ENCODE measurements around the gene CTNNA2. TPM values are rescaled to one million over a fixed set of nuclear protein-coding genes. Genes with fewer than 3 reads are reported as not detected.

Gene CTNNA2
- total RNA-seq, 1 experiment from 2014 or later, result 5.5 TPM

DNA sequence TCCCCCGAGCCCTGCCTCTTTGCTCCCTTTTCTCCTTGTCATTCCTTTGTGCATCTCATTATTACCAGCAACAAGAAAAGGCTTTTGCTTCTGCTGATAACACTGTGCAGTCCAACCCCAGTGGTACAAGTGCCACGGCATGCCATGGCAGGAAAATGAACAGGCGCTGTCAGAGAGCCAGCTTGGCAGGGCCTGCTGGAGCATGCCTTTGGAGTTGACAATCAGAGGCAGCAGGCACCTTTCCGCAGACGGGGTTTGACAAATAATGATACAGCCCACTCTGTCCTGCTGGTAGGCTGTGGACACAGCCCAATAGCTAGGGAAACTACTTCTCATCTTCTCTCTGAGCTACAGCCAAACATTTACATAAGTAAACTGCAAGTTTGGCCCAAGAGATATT is 1035.6 kb downstream of the CTNNA2 start:
- H3K79me2 ChIP-seq (ENCODE audit: insufficient read depth, low read length), result no peaks in the 10 kb centered on the region
- no peak overlapping the region for H4K91ac ChIP-seq (ENCODE audit: insufficient read length, low read depth, low read length)
- no CpG with 5 or more reads among the region's 5 CpGs for WGBS (ENCODE audit: extremely low coverage, insufficient read length, low lambda C conversion rate)
- Mint-ChIP-seq H3K27me3 (ENCODE audit: low read depth) (no peaks in the 10 kb centered on the region), H3K36me3 (ENCODE audit: insufficient read depth in 1 of 3, low read depth in 3 of 3) (no peaks in the 10 kb centered on the region; a peak in 1 of 7 replicates), H3K4me1 (peaks cover 28 to 29% of the 10 kb centered on the region in 2 experiments), H3K27ac (peak overlapping the region in 1 of 3 experiments; percentile 55; a peak in 1 of 7 replicates), H3K9me3 (no peaks in the 10 kb centered on the region), H3K4me3 (no peak overlapping the region)
- H3K9ac ChIP-seq (ENCODE audit: extremely low read depth, insufficient read length, low read length), result no peak overlapping the region
- H4K20me1 ChIP-seq (ENCODE audit: control insufficient read depth, insufficient read depth, insufficient read length), result no peaks in the 10 kb centered on the region
- no peak overlapping the region for H2BK15ac ChIP-seq (ENCODE audit: low read depth, low read length)
- H3K27me3 ChIP-seq (ENCODE audit: insufficient read depth, low read length), result no peaks in the 10 kb centered on the region
- no peak overlapping the region for H4K8ac ChIP-seq (replicated peaks; ENCODE audit: insufficient read length, low read depth, low read length)
- no peak overlapping the region for H4K5ac ChIP-seq (ENCODE audit: insufficient read length, low read depth, low read length)
- no peaks in the 10 kb centered on the region for H3K23me2 ChIP-seq (ENCODE audit: insufficient read length, low read depth, low read length, poor library complexity, severe bottlenecking)
- H3K4me2 ChIP-seq (ENCODE audit: insufficient read depth, insufficient read length, low read length), result no peak overlapping the region
- H3K27ac ChIP-seq (ENCODE audit: insufficient read length, low read depth, low read length), result no peak overlapping the region
- H2BK120ac ChIP-seq (ENCODE audit: low read depth, low read length, poor library complexity, severe bottlenecking), result no peak overlapping the region
- H2BK5ac ChIP-seq (ENCODE audit: insufficient read length, low read length), result no peak overlapping the region
- no peak overlapping the region for H3K56ac ChIP-seq (ENCODE audit: insufficient read length, low read depth, low read length)
- peaks cover 6% of the 10 kb centered on the region; the same call in 1 of the 2 replicates for H3K4me1 ChIP-seq (ENCODE audit: insufficient read depth, low read length)
- no peak overlapping the region for H2BK12ac ChIP-seq (ENCODE audit: insufficient read length, low read depth, low read length)
- no peak overlapping the region for H2AK5ac ChIP-seq (ENCODE audit: insufficient read length, low read length)
- H3T11ph ChIP-seq (ENCODE audit: low read length), result no peak overlapping the region
- H3K79me1 ChIP-seq (ENCODE audit: insufficient read depth, low read depth, low read length, poor library complexity, severe bottlenecking), result no peaks in the 10 kb centered on the region
- no peak overlapping the region for H2AFZ ChIP-seq (ENCODE audit: low read length)
- TF ChIP-seq, protein P1, sequence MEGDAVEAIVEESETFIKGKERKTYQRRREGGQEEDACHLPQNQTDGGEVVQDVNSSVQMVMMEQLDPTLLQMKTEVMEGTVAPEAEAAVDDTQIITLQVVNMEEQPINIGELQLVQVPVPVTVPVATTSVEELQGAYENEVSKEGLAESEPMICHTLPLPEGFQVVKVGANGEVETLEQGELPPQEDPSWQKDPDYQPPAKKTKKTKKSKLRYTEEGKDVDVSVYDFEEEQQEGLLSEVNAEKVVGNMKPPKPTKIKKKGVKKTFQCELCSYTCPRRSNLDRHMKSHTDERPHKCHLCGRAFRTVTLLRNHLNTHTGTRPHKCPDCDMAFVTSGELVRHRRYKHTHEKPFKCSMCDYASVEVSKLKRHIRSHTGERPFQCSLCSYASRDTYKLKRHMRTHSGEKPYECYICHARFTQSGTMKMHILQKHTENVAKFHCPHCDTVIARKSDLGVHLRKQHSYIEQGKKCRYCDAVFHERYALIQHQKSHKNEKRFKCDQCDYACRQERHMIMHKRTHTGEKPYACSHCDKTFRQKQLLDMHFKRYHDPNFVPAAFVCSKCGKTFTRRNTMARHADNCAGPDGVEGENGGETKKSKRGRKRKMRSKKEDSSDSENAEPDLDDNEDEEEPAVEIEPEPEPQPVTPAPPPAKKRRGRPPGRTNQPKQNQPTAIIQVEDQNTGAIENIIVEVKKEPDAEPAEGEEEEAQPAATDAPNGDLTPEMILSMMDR (conservative IDR thresholded peaks at IDR 0.05), result no peak
- DNase-seq, result no peak
- H3K9me3 ChIP-seq (ENCODE audit: control insufficient read depth, low read depth, low read length), result no peaks in the 10 kb centered on the region
- H3K23ac ChIP-seq (ENCODE audit: insufficient read length, low read depth, low read length), result no peak overlapping the region
- no peak overlapping the region for H2BK20ac ChIP-seq (ENCODE audit: low read depth, low read length, poor library complexity, severe bottlenecking)
- no peak overlapping the region for H3K4ac ChIP-seq (ENCODE audit: low read depth, low read length)
- H3K14ac ChIP-seq (ENCODE audit: insufficient read depth, low read length), result no peak overlapping the region
- no peak overlapping the region for H3K18ac ChIP-seq (ENCODE audit: insufficient read length, low read depth, low read length)

All from H9 (cell line).